Measurements from ENCODE around the gene UPK2.

Gene UPK2

DNA sequence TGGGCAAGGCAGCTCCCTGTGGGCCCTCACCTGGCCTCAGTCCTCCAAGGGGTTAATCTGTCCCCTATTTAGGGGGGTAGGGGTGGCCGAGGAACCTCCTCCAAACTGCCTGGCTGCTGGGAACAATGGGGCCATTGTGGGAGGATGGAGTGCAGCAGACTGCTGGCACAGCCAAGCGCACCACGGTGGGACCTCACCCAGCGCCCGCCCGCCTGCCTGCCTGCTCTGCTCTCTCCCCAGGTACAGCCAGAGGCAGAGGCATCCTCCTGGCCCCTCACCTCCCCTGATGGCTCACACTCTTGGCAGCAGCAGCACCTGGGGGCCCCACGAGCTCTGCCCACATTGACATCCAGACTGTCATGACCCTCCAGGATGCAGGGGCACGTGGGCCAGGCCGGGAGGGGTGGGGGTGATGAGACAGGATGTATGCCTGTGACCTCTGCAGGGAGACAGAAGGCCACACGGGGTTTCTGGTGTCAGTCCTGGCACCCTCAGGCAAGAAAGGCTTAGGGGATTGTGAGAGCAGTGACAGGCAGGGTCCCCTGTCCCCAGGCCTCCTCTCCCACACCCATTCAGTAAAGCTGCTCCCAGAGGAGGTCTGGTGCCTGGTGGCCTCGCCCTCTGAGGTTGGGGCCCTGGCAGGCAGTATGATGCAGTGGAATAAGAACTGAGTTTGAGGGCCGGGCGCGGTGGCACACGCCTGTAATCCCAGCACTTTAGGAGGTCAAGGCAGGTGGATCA lies 41.8 kb upstream of the UPK2 start:
- Mint-ChIP-seq H3K9me3 (no peaks in the 10 kb centered on the region), H3K36me3 (ENCODE audit: low read depth) (peaks cover 15% of the 10 kb centered on the region), H3K4me1 (ENCODE audit: low read depth) (peaks cover 76% of the 10 kb centered on the region), H3K27me3 (ENCODE audit: low read depth) (no peaks in the 10 kb centered on the region), H3K27ac (peak overlapping the region; percentile 92), H3K4me3 (peak overlapping the region; percentile 65)
- DNase-seq (ENCODE audit: low spot score) = peak; percentile 50

DNA sequence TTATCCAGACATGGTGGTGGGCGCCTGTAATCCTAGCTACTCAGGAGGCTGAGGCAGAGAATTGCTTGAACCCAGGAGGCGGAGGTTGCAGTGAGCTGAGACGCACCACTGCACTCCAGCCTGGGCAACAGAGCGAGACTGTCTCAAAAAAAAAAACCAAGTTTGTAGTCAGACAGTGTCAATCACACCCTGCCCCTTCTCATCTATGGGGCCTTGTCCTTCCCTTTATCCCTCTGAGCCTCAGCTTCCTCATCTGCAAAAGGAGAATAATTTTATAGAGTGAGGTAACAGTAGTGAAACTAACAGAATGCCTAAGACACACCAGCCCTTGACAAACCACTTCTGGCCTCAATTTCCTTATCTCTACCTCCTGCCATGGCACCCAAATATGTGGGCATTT lies 41.1 kb upstream of the UPK2 start:
- Mint-ChIP-seq H3K4me1 (ENCODE audit: low read depth) (peaks cover 83% of the 10 kb centered on the region), H3K36me3 (ENCODE audit: low read depth) (peaks cover 18% of the 10 kb centered on the region), H3K27me3 (ENCODE audit: low read depth) (no peaks in the 10 kb centered on the region), H3K4me3 (peak overlapping the region; percentile 65), H3K9me3 (no peaks in the 10 kb centered on the region), H3K27ac (peak overlapping the region; percentile 92)
- DNase-seq (ENCODE audit: low spot score) = no peak

DNA sequence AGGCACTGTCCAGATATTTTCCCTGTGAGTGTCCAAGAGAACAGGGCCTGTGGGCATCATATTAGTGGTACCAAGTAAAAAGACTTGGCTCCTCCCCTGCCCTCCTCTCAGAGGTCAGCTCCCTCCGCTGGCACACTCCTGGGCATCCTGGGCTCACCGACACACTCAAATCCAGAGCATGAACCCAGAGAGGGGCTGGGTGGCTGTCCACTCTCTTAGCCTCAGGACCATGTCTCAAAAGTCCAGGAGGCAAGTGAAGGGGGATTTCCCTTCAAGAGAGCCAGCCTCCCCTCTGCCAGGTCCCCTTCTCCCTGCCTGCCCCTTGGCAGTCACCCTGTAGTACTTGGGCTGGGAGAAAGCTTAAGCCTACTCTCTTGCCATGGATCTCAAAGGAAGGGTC lies 40.7 kb upstream of the UPK2 start:
- DNase-seq (ENCODE audit: low spot score) = no peak
- no peaks in the 10 kb centered on the region for H3K9me3 Mint-ChIP-seq
- peaks cover 18% of the 10 kb centered on the region for H3K36me3 Mint-ChIP-seq (ENCODE audit: low read depth)
- peak overlapping the region; percentile 65 for H3K4me3 Mint-ChIP-seq
- H3K27me3 Mint-ChIP-seq (ENCODE audit: low read depth) = no peaks in the 10 kb centered on the region
- H3K27ac Mint-ChIP-seq = peak overlapping the region; percentile 92
- peaks cover 87% of the 10 kb centered on the region for H3K4me1 Mint-ChIP-seq (ENCODE audit: low read depth)

DNA sequence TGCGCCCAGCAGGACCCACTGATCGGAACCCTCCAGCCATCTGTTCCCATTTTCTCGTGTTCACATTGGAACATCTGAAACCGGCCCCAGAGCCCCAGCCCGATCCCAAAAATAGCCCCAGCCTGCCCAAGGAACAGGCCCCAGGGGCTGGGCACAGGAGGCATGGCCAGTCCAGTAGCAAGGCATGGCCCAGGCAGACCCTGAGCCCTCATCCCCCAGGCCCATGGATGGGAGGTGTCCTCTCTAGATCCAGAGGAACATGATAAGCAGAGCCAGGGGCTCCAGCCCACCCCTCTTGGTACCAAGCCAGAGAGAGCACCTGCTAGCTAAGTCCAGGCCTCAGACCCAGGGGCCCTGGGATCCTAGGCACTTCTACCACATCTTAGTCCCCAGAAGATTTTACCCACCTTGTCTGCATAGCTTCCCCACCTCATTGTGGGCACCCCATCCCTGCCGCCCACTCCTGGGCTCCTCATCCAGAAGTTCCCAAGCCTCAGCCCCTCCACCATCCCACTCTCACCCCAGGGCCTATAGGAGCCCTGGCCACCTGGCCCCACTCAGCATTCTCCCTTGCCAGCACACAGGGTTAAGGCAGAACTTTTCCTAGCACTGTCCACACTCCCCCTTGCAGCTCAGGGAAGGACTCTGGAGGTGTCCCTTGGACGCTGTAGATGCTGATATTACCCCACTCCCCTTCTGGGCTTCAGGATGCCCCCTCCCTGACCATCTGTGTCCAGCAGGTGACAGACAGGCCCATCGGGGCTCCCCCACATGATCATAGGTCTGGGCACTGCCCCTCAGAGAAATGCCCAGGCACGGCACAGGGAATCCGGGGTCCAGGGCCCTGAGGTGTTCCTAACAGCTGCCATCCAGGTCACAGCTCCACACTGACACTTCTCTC lies 39.9 kb upstream of the UPK2 start:
- peak overlapping the region; percentile 84 for H3K4me3 Mint-ChIP-seq
- H3K27ac Mint-ChIP-seq = peak overlapping the region; percentile 94
- peaks cover 23% of the 10 kb centered on the region for H3K36me3 Mint-ChIP-seq (ENCODE audit: low read depth)
- H3K4me1 Mint-ChIP-seq (ENCODE audit: low read depth) = peaks cover 90% of the 10 kb centered on the region
- H3K9me3 Mint-ChIP-seq = no peaks in the 10 kb centered on the region
- H3K27me3 Mint-ChIP-seq (ENCODE audit: low read depth) = no peaks in the 10 kb centered on the region
- no peak for DNase-seq (ENCODE audit: low spot score)

DNA sequence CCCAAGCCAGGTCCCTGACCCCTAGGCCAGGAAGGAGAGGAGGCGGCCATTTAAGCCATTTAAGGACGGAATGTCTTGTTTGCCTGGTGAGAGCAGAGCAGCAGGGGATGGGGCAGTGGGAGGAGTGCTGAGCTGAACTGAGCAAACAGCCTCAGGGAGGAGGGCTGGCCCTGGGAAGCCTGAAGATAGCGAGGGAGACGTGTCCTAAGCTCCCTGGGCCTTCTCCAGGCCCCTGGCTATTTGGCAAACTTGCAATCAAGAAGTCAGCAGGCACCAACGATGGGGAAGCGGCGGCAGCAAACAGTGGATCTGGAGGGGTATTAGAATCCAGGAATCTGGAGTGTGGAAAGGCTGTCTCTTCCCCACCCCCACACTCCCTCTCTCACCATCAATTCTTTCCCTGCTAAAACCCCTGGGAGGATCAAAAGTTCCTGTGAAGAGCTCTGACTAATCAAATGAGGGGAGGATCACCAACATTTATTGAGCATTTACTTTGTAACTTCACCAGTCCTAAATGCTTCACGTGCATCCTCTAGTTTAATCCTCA lies 39.2 kb upstream of the UPK2 start:
- H3K36me3 Mint-ChIP-seq (ENCODE audit: low read depth) = peaks cover 25% of the 10 kb centered on the region

DNA sequence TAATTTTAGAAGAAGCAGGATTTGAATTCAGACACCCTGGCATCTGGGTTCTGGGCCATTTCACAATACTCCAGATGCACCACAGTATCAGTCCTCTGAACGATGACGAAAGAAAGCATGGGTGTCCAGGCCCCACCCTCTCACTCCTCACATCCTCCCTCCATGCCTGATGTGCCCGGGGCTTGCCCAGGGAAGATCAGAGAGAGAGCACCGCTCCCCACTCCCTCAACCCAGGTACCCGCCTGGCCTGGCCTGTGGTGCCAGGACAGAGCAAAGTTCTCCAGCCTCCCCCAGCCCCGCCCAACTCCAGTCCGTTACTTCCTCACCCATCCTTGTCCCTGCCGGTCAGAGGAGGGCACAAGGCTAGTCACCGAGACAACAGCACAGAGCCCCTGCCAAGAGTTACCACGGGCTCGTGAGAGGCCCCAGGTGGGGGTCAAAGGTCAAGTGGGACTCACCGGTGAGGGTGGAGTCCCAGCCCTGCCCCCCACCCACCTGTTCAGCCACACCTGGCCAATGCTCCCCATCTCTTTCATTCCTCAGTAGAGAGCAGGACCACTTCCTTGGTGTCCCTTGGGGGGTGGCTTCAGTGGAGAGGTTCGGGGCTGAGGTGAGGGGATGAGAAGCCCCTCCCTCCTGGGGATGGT lies 38.5 kb upstream of the UPK2 start:
- Mint-ChIP-seq H3K27me3 (ENCODE audit: low read depth) (no peaks in the 10 kb centered on the region), H3K9me3 (no peaks in the 10 kb centered on the region), H3K36me3 (ENCODE audit: low read depth) (peaks cover 25% of the 10 kb centered on the region), H3K4me1 (ENCODE audit: low read depth) (peaks cover 79% of the 10 kb centered on the region), H3K4me3 (peak overlapping the region; percentile 84), H3K27ac (peak overlapping the region; percentile 94)
- DNase-seq (ENCODE audit: low spot score) = peak; percentile 54

More for the DNA sequence above, 39.2 kb upstream of the UPK2 start:
- DNase-seq (ENCODE audit: low spot score) = no peak
- Mint-ChIP-seq H3K4me3 (peak overlapping the region; percentile 84), H3K4me1 (ENCODE audit: low read depth) (peaks cover 85% of the 10 kb centered on the region), H3K9me3 (no peaks in the 10 kb centered on the region), H3K27ac (peak overlapping the region; percentile 94), H3K27me3 (ENCODE audit: low read depth) (no peaks in the 10 kb centered on the region)

DNA sequence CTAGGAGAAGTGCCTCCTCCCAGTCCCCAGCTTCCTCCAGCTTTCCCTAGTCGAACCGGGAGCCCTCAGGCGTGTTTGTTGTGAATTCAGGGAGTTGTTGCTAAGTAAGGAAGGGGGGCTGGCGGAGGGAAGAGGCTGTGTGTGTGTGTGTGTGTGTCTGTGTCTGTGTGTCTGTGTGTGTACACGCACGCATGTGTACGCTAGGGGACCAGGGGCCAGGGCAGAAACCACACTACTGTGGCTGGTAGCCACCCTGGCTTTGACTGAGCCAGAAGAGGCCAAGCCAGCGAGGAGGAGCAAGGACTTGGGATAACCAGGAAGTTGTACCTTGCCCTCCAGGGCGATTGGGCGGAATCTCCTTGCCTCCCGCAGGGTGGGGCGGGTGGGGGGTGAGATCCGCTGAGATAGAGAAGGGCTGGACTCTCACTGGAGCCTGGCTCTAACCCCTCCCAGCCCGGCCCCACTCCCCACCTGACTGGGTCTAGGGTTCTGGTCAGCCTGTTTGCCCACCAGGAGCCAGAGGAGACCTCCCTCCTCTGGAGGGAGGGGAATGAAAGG lies 37.9 kb upstream of the UPK2 start:
- peak overlapping the region; percentile 84 for H3K4me3 Mint-ChIP-seq
- no peaks in the 10 kb centered on the region for H3K27me3 Mint-ChIP-seq (ENCODE audit: low read depth)
- H3K36me3 Mint-ChIP-seq (ENCODE audit: low read depth) = peaks cover 28% of the 10 kb centered on the region

DNA sequence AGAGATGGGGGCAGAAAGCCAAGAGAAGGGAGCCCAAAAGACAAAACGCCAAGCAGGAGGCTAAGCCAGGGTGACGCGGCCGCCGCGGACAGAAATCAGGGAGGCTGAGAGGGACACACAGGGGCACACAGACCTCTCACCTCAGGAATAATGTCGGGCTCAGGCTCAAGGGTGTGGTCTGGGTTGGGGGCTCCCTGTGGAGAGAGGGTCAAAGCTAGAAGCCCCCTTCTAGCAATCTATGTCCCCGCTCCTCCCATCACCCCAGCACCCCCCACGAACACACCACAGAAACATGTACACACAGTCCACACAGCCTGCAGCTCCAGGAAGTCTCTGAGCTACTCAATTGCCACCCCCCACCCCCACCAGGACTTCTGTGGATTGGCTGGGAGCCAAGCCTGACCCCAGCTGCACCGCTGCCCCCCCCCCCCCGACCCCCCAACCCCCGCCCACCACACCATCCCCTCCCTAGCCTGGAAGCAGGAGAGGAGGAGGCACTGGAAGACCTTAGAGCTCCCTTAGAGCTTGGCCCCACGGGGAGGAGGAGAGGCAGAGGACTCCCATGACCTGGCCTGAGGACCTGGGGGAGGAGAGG lies 37.3 kb upstream of the UPK2 start:
- no peaks in the 10 kb centered on the region for H3K27me3 Mint-ChIP-seq (ENCODE audit: low read depth)
- H3K4me3 Mint-ChIP-seq = peak overlapping the region; percentile 84
- H3K4me1 Mint-ChIP-seq (ENCODE audit: low read depth) = peaks cover 80% of the 10 kb centered on the region
- H3K27ac Mint-ChIP-seq = peak overlapping the region; percentile 81
- no peak for DNase-seq (ENCODE audit: low spot score)
- H3K9me3 Mint-ChIP-seq = no peaks in the 10 kb centered on the region
- H3K36me3 Mint-ChIP-seq (ENCODE audit: low read depth) = peaks cover 33% of the 10 kb centered on the region

More for the DNA sequence above, 37.9 kb upstream of the UPK2 start:
- Mint-ChIP-seq H3K9me3 (no peaks in the 10 kb centered on the region), H3K4me1 (ENCODE audit: low read depth) (peaks cover 77% of the 10 kb centered on the region), H3K27ac (peak overlapping the region; percentile 94)
- DNase-seq (ENCODE audit: low spot score) = no peak

DNA sequence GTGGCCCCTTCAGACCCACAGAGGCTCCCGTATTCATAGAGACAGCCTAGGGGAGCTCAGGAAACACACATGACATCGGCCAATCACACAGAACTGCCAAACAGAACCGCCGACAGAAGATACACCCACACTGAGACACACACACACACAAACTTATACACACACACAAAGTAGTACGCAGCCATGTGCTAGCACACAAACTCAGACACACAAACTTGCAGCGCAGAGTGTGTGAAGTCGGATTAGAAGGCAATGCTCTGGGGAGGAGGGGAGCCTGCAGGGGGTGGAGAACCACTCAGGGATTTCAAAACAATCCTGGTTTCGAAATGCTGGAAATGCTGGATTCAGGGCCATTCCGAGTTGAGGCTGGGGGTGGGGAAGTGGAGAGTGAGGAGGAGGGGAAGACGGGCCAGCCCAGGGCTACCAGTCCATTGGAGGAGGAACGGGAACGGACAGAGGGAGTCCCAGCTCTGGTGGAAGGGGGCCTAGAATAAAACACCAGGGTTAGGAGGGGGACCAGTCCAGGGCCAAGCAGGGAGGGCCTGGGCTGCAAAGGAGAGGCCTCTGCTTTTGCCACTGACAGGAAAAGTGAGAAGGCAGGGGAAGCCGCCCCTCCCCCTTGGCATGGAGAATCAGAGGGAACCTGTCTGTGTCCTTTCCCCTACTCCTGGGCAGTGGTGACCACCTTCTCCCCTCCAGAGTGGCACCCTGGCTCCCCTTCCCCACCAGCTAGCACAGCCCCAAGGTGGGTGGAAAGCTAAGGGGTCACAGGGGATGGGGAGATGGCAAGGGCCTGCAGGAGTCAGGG lies 34.8 kb upstream of the UPK2 start:
- Mint-ChIP-seq H3K27ac (peak overlapping the region; percentile 1), H3K36me3 (ENCODE audit: low read depth) (peaks cover 31% of the 10 kb centered on the region), H3K27me3 (ENCODE audit: low read depth) (peaks cover under 1% of the 10 kb centered on the region), H3K4me1 (ENCODE audit: low read depth) (peaks cover 66% of the 10 kb centered on the region), H3K4me3 (peak overlapping the region; percentile 81), H3K9me3 (no peaks in the 10 kb centered on the region)
- DNase-seq (ENCODE audit: low spot score) = no peak

DNA sequence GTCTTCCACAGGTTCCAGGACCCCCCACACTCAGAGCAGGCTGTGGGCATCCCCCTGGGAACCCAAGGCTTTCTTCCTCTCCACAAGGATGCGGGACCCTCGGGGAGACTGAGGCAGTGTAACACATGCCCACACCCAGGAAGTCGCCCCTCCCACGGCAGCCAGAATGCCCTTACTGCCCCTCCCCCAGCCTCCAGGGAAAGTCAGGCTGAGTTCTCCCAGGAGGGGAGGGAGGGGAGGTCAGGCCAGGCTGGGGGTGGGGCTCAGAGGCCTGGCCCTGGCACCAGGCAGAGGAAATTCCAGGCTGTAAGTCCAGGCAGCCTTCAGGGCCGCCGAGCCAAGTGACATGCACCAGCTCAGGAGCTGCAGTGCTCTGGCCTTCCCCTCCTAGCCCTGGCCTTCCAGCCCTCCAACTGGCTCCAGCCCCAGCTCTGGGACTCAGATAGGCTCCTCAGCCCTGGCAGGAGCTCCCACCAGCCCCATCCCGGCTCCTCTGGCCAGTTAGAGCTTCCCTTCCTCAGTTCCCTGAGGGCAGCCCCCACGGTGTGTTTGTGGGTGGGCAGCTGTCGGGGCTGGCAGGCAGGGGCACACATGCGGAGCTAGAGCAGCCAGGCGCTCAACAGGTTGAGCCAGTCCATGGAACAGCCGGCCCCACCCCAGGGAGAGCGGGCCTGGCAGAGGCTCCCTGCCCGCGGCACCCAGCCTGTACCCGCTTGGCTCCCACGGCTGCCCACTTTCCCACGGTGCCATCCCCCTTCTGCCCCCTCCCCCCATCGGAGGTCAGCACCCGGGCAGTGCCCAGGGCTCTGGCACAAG lies 34.0 kb upstream of the UPK2 start:
- H3K36me3 Mint-ChIP-seq (ENCODE audit: low read depth) = peaks cover 29% of the 10 kb centered on the region
- H3K27ac Mint-ChIP-seq = no peak overlapping the region
- peaks cover 2% of the 10 kb centered on the region for H3K27me3 Mint-ChIP-seq (ENCODE audit: low read depth)
- peaks cover 66% of the 10 kb centered on the region for H3K4me1 Mint-ChIP-seq (ENCODE audit: low read depth)
- H3K9me3 Mint-ChIP-seq = no peaks in the 10 kb centered on the region
- H3K4me3 Mint-ChIP-seq = peak overlapping the region; percentile 94
- DNase-seq (ENCODE audit: low spot score) = no peak

DNA sequence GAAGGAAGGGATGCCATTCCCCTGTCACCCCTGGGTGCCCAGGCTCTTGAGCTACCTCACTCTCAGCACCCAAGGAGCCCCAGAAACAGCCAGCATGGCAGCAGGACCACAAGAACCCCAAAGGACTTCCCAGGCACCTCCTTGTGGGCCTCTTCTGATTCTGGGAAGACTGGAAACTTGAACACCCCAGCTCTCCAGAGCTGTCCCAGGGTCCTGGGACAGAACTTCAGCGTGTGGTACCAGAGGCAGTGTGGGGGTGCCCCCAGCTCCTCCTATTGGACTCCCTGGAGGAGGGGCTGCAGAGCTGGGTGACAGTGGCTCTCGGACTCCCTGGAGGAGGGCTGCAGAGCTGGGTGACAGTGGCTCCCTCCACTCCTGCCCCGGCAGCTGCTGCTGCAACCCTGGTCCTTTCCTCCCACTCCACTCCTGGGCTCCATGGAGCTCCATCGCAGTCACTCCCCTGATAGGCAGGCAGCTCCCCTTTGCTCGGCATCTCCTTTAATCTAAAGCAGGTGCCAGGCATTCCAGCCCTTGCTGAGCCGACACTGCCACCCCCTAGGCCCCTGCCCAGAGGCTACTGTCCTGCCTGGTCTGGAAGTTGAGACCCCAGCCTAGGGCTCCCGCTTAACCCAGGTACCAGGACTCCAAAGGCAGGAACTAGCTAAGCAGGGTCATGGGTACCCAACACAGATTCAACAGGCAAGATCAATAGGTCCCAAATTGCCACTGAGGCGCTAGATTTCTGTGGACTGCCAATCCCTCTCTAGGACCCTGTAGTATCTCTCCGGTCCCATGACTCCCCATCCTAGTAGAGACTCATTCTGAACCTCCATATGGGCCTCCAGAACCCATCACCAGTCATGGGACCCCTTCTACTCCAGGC lies 33.1 kb upstream of the UPK2 start:
- H3K9me3 Mint-ChIP-seq = no peaks in the 10 kb centered on the region
- H3K27ac Mint-ChIP-seq = peak overlapping the region; percentile 82
- H3K4me3 Mint-ChIP-seq = peak overlapping the region; percentile 94
- peaks cover 66% of the 10 kb centered on the region for H3K4me1 Mint-ChIP-seq (ENCODE audit: low read depth)
- peaks cover 2% of the 10 kb centered on the region for H3K27me3 Mint-ChIP-seq (ENCODE audit: low read depth)
- DNase-seq (ENCODE audit: low spot score) = no peak
- H3K36me3 Mint-ChIP-seq (ENCODE audit: low read depth) = peaks cover 23% of the 10 kb centered on the region

Data from T-helper 2 cell treated with Interferon-gamma antibody and Interleukin-4, amounts not matched to agents 5 μg/mL and 100 μg/mL, for 36 hours (primary cell).